Right atrium auricular region (tissue), 2 donors: ENCODE results near the gene FRRS1L. TPM values are rescaled to one million over a fixed set of nuclear protein-coding genes. Genes with fewer than 3 reads are reported as not detected.

ENCODE experiments used
- DNase-seq: peaks from one replicate; pipeline ENCODE4 v3.0.0-alpha.2; 2019; ENCODE audit warnings: low spot score
- H3K27ac ChIP-seq, 2 donors: fragments of 200-600 bp; sonication (generic); 1 replicate in 1 of 2; 2 replicates in 1 of 2; pipeline ENCODE4 v1.5.1; 2016 to 2019
- H3K27me3 ChIP-seq, 2 donors: fragments of 200-600 bp; sonication (generic); one replicate each; pipeline versions ENCODE4 v1.5.1 to v1.6.0; 2017 to 2019
- H3K36me3 ChIP-seq: fragments of 200-600 bp; sonication (generic); one replicate; pipeline ENCODE4 v1.5.1; 2016
- H3K4me1 ChIP-seq, 2 donors: fragments of 200-600 bp; sonication (generic); one replicate each; pipeline versions ENCODE4 v1.5.1 to v1.6.0; 2017 to 2019
- H3K4me3 ChIP-seq, 2 donors: fragments of 200-600 bp; sonication (generic); 1 replicate in 1 of 2; 2 replicates in 1 of 2; pipeline ENCODE4 v1.5.1; 2017 to 2019; ENCODE audit warnings: mild to moderate bottlenecking in 1 of 2, moderate library complexity in 1 of 2
- H3K9me3 ChIP-seq, 2 donors: fragments of 200-600 bp; sonication (generic); one replicate each; pipeline ENCODE4 v1.5.1; 2019
- CTCF ChIP-seq, 2 donors: fragments of 200-600 bp; sonication (generic); IDR thresholded peaks; one replicate each; pipeline ENCODE4 v1.5.1; 2019; ENCODE audit warnings: antibody characterized with exemption in 2 of 2
- total RNA-seq, 2 donors: library from RNA; depleted of rRNA; stranded (reverse); fragments of >200 nt; gene quantifications; one replicate each; pipeline ENCODE4 v1.1.0, GENCODE V29; 2016

The FRRS1L gene
- total RNA-seq, 2 donors from 2014 or later = 4.3 to 7.5 TPM

GRCh38 chr9:109182550-109182939, 15.5 kb upstream of the FRRS1L start:
- H3K4me3 ChIP-seq = no peak overlapping the region
- DNase-seq = no peak
- H3K9me3 ChIP-seq = no peaks in the 10 kb centered on the region
- H3K36me3 ChIP-seq = no peaks in the 10 kb centered on the region
- no peak overlapping the region for H3K27ac ChIP-seq
- no peaks in the 10 kb centered on the region for H3K4me1 ChIP-seq
- no peak for TF ChIP-seq CTCF (IDR thresholded peaks at IDR 0.05)
- H3K27me3 ChIP-seq = no peaks in the 10 kb centered on the region

- Histone ChIP-seq H3K36me3 (no peaks in the 10 kb centered on the region), H3K4me1 (no peaks in the 10 kb centered on the region), H3K27ac (no peak overlapping the region), H3K9me3 (no peaks in the 10 kb centered on the region), H3K4me3 (no peak overlapping the region), H3K27me3 (no peaks in the 10 kb centered on the region)
- TF ChIP-seq CTCF (IDR thresholded peaks at IDR 0.05) = no peak
- DNase-seq = no peak
Observed at GRCh38 chr9:109181284-109181683, 14.2 kb upstream of the FRRS1L start.

GRCh38 chr9:109179801-109180523, 12.9 kb upstream of the FRRS1L start:
- Histone ChIP-seq H3K27ac (no peak overlapping the region), H3K27me3 (no peaks in the 10 kb centered on the region), H3K4me1 (no peaks in the 10 kb centered on the region), H3K36me3 (no peaks in the 10 kb centered on the region), H3K9me3 (no peaks in the 10 kb centered on the region), H3K4me3 (no peak overlapping the region)
- no peak for DNase-seq
- TF ChIP-seq CTCF (IDR thresholded peaks at IDR 0.05) = no peak

- H3K36me3 ChIP-seq = no peaks in the 10 kb centered on the region
- TF ChIP-seq CTCF (IDR thresholded peaks at IDR 0.05) = no peak
- H3K9me3 ChIP-seq = no peaks in the 10 kb centered on the region
- H3K27me3 ChIP-seq = no peaks in the 10 kb centered on the region
- H3K4me3 ChIP-seq = no peak overlapping the region
- H3K27ac ChIP-seq = no peak overlapping the region
- DNase-seq = no peak
- no peaks in the 10 kb centered on the region for H3K4me1 ChIP-seq
Observed at GRCh38 chr9:109176963-109177362, 9.9 kb upstream of the FRRS1L start.

GRCh38 chr9:109176386-109176785, 9.3 kb upstream of the FRRS1L start:
- no peaks in the 10 kb centered on the region for H3K9me3 ChIP-seq
- no peaks in the 10 kb centered on the region for H3K4me1 ChIP-seq
- no peaks in the 10 kb centered on the region for H3K36me3 ChIP-seq
- no peaks in the 10 kb centered on the region for H3K27me3 ChIP-seq
- no peak overlapping the region for H3K4me3 ChIP-seq
- DNase-seq = no peak
- TF ChIP-seq CTCF (IDR thresholded peaks at IDR 0.05) = no peak
- H3K27ac ChIP-seq = no peak overlapping the region

- no peak overlapping the region for H3K4me3 ChIP-seq
- no peaks in the 10 kb centered on the region for H3K4me1 ChIP-seq
- TF ChIP-seq CTCF (IDR thresholded peaks at IDR 0.05) = no peak
- no peaks in the 10 kb centered on the region for H3K9me3 ChIP-seq
- no peak overlapping the region for H3K27ac ChIP-seq
- no peaks in the 10 kb centered on the region for H3K36me3 ChIP-seq
- H3K27me3 ChIP-seq = no peaks in the 10 kb centered on the region
- DNase-seq = no peak
Observed at GRCh38 chr9:109172935-109173334, 5.9 kb upstream of the FRRS1L start.
